Natural killer cell (primary cell): ENCODE measurements around the gene TRIM24. TPM values are rescaled to one million over a fixed set of nuclear protein-coding genes. Genes with fewer than 3 reads are reported as not detected.
A peak's percentile ranks its signal among the peaks of the same experiment; 100 is the strongest.
"Not testable (repeated sequence)": the region's sequence is repeated elsewhere in the genome, so short reads cannot be mapped to it uniquely, and the experiment has no call there.

Experiments
- ATAC-seq, 3 donors: fragments of 150-1000 bp in 2 of 3; fragments of 200-7000 bp in 1 of 3; cut with Tn5 transposase; 1 replicate in 1 of 3; 2 replicates in 2 of 3; pipeline ENCODE4 v1.10.0; 2021; ENCODE audit warnings: mild to moderate bottlenecking in 2 of 3, moderate library complexity in 2 of 3
- DNase-seq, 2 donors: peaks; one replicate each; pipeline versions ENCODE4 v3.0.0 to v3.0.0-alpha.2; 2013 to 2021; ENCODE audit warnings: mixed read lengths in 1 of 2
- H3K27ac ChIP-seq: one replicate; pipeline ENCODE4 v1.5.1; 2013; ENCODE audit warnings: mild to moderate bottlenecking, low read length
- H3K27me3 ChIP-seq: one replicate; pipeline ENCODE4 v1.6.1; 2013; ENCODE audit warnings: low read length; ENCODE audit not compliant: control insufficient read depth, insufficient read depth
- H3K36me3 ChIP-seq: one replicate; pipeline ENCODE4 v1.6.1; 2013; ENCODE audit warnings: low read length; ENCODE audit not compliant: control insufficient read depth, insufficient read depth
- H3K4me1 ChIP-seq: one replicate; pipeline ENCODE4 v1.6.1; 2013; ENCODE audit warnings: low read length; ENCODE audit not compliant: control insufficient read depth, insufficient read depth
- H3K4me3 ChIP-seq: one replicate; pipeline ENCODE4 v1.5.1; 2013; ENCODE audit warnings: low read length
- H3K9me3 ChIP-seq: one replicate; pipeline ENCODE4 v1.6.1; 2013; ENCODE audit warnings: low read length; ENCODE audit not compliant: control insufficient read depth, insufficient read depth
- H3K27ac Mint-ChIP-seq, 2 donors: one replicate each; pipeline ENCODE4 v1.8.0; 2022; ENCODE audit warnings: mild to moderate bottlenecking in 2 of 2, mixed read lengths in 2 of 2, moderate library complexity in 1 of 2
- H3K27me3 Mint-ChIP-seq, 2 donors: one replicate each; pipeline ENCODE4 v1.8.0; 2022; ENCODE audit warnings: low read depth in 2 of 2, mixed read lengths in 2 of 2
- H3K36me3 Mint-ChIP-seq: one replicate; pipeline ENCODE4 v1.8.0; 2022; ENCODE audit warnings: mixed read lengths
- H3K4me1 Mint-ChIP-seq, 2 donors: one replicate each; pipeline ENCODE4 v1.8.0; 2022; ENCODE audit warnings: mixed read lengths in 2 of 2
- H3K4me3 Mint-ChIP-seq: one replicate; pipeline ENCODE4 v1.8.0; 2022; ENCODE audit warnings: mild to moderate bottlenecking, moderate library complexity, mixed read lengths
- H3K9me3 Mint-ChIP-seq, 2 donors: one replicate each; pipeline ENCODE4 v1.8.0; 2022; ENCODE audit warnings: mixed read lengths in 2 of 2
- WGBS: methylation state at CpG from one replicate; pipeline ENCODE4 v1.1.7; 2013; ENCODE audit warnings: missing lambda C conversion rate; ENCODE audit not compliant: insufficient coverage; 5-methylcytosine and 5-hydroxymethylcytosine counted together
- intact Hi-C: fragments of 100-400 bp; cut with micrococcal nuclease; formaldehyde crosslinking; loops from one replicate; pipeline ENCODE4 v1.14.2; 2022
- total RNA-seq, 4 donors: library from RNA; stranded (reverse); fragments of 120-200 nt in 1 of 4; gene quantifications; one replicate each; pipeline versions ENCODE4 v1.2.3 to v1.2.4, GENCODE V29; 2013 to 2022
- TF ChIP-seq, protein P1 (sequence below): fragments of 200-600 bp; IDR thresholded peaks from one replicate; pipeline ENCODE4 v1.8.0; 2022; ENCODE audit warnings: antibody characterized with exemption

TRIM24 gene
- total RNA-seq, 3 donors from 2014 or later (not counting 1 experiment from before 2014, with no cell fraction given) = 15.2 to 19.1 (median 18.9) TPM

DNA sequence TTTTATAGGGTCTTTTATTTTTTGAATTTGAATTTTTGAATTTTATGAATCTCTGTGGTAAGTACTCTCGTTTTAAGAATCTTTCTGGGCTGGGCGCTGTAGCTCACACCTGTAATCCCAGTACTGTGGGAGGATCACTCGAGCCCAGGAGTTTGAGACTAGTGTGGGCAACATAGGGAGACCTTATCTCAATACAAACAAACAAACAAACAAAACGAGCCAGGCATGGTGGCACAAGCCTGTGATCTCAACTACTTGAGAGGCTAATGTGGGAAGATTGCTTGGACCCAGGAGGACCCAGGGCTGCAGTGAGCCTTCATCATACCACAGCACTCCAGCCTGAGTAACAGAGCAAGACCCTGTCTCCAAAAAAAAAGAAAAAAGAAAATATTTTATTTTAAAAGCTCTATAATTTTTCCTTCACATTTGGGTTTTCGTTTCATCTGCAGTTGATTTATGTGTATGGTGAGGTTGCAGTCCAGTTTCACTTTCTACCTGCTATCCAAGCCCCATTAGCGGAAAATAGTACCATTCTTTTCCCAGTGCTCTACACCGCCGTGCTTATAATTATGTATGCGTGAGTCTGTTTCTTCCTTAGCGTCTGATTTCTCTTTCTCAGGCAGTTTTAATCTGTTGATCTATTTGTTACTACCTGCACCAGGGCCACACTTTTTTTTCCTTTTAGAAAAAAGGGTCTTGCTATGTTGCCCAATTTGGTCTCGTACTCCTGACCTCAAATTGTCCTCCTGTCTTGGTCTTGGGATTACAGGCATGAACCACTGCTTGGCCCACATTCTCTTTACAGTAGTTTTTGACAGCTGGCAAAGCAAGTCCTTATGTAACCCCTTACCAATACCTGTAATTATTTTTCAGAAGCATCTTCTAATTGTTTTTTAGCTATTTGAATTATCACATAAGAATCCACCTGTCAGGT is 21.7 kb downstream of the TRIM24 start:
- H3K36me3 Mint-ChIP-seq = no peaks in the 10 kb centered on the region
- peak overlapping the region; percentile 84 for H3K4me3 Mint-ChIP-seq
- ATAC-seq (peak in 2 of 3 donors; percentile 36 to 69), DNase-seq (no peak)
- TF ChIP-seq, protein P1, sequence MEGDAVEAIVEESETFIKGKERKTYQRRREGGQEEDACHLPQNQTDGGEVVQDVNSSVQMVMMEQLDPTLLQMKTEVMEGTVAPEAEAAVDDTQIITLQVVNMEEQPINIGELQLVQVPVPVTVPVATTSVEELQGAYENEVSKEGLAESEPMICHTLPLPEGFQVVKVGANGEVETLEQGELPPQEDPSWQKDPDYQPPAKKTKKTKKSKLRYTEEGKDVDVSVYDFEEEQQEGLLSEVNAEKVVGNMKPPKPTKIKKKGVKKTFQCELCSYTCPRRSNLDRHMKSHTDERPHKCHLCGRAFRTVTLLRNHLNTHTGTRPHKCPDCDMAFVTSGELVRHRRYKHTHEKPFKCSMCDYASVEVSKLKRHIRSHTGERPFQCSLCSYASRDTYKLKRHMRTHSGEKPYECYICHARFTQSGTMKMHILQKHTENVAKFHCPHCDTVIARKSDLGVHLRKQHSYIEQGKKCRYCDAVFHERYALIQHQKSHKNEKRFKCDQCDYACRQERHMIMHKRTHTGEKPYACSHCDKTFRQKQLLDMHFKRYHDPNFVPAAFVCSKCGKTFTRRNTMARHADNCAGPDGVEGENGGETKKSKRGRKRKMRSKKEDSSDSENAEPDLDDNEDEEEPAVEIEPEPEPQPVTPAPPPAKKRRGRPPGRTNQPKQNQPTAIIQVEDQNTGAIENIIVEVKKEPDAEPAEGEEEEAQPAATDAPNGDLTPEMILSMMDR = no peak
- intact Hi-C loops = no loop called here
- Histone ChIP-seq H3K4me3 (no peak overlapping the region), H3K36me3 (no peaks in the 10 kb centered on the region), H3K9me3 (no peaks in the 10 kb centered on the region), H3K27me3 (no peaks in the 10 kb centered on the region), H3K4me1 (peaks cover 10% of the 10 kb centered on the region), H3K27ac (no peak overlapping the region)
- 65% methylated on average over 8 of the region's 11 CpGs for WGBS
- H3K9me3 Mint-ChIP-seq = no peaks in the 10 kb centered on the region
- peaks cover 56 to 60% of the 10 kb centered on the region in 2 donors for H3K4me1 Mint-ChIP-seq
- H3K27me3 Mint-ChIP-seq = no peaks in the 10 kb centered on the region
- peak overlapping the region; percentile 69 to 76 for H3K27ac Mint-ChIP-seq

DNA sequence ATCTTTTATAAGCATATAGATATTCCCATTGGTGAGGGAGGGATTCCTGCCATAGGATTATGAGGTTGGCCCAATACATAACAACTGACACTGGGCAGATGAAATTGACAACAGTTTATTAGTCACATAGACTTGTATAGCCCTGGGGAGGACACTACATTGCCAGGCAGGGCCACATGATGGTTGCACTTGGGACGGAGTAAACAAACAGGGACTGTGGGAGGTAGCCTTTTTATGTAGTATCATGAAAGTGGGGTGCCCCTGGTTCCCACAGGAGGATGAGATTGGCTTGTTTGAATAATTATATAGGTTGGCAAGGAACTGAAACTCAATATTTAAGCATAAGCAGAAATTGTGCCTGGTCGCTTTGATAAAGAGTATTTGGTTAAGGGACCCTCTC is 23.5 kb downstream of the TRIM24 start:
- H3K4me3 ChIP-seq = no peak overlapping the region
- Mint-ChIP-seq H3K9me3 (no peaks in the 10 kb centered on the region), H3K27me3 (no peaks in the 10 kb centered on the region), H3K4me1 (peaks cover 60 to 64% of the 10 kb centered on the region in 2 donors), H3K27ac (peak overlapping the region; percentile 9 to 76), H3K4me3 (no peak overlapping the region), H3K36me3 (no peaks in the 10 kb centered on the region)
- 85% methylated on average over 2 of the region's 2 CpGs for WGBS
- no peaks in the 10 kb centered on the region for H3K9me3 ChIP-seq
- H3K27me3 ChIP-seq = no peaks in the 10 kb centered on the region
- H3K27ac ChIP-seq = no peak overlapping the region
- no peaks in the 10 kb centered on the region for H3K36me3 ChIP-seq
- intact Hi-C loops = no loop called here
- TF ChIP-seq, protein P1 = no peak
- ATAC-seq = no peak
- H3K4me1 ChIP-seq = peaks cover 7% of the 10 kb centered on the region
- DNase-seq = no peak

DNA sequence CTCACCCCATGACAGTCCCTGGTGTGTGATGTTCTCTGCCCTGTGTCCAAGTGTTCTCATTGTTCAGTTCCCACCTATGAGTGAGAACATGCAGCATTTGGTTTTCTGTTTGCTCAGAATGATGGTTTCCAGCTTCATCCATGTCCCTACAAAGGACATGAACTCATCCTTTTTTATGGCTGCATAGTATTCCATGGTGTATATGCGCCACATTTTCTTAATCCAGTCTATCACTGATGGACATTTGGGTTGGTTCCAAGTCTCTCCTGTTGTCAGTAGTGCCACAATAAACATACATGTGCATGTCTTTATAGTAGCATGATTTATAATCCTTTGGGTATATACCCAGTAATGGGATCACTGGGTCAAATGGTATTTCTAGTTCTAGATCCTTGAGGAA is 25.4 kb downstream of the TRIM24 start:
- intact Hi-C loops, H3K4me1 ChIP-seq, H3K36me3 ChIP-seq, DNase-seq, H3K4me3 Mint-ChIP-seq, H3K27me3 Mint-ChIP-seq, ATAC-seq, H3K9me3 ChIP-seq, H3K27ac Mint-ChIP-seq, H3K9me3 Mint-ChIP-seq, H3K27ac ChIP-seq, H3K36me3 Mint-ChIP-seq, H3K4me3 ChIP-seq, H3K27me3 ChIP-seq: not testable (repeated sequence)
- peaks cover 54 to 64% of the 10 kb centered on the region in 2 donors for H3K4me1 Mint-ChIP-seq
- WGBS = no CpG with 5 or more reads among the region's 1 CpG

DNA sequence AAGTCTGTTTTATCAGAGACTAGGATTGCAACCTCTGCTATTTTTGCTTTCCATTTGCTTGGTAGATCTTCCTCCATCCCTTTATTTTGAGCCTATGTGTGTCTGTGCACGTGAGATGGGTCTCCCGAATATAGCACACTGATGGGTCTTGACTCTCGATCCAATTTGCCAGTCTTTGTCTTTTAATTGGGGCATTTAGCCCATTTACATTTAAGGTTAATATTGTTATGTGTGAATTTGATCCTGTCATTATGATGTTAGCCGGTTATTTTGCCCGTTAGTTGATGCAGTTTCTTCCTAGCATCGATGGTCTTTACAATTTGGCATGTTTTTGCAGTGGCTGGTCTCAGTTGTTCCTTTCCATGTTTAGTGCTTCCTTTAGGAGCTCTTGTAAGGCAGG is 29.1 kb downstream of the TRIM24 start:
- H3K27ac Mint-ChIP-seq, H3K27ac ChIP-seq, H3K9me3 ChIP-seq, DNase-seq, H3K27me3 Mint-ChIP-seq, H3K4me3 Mint-ChIP-seq, ATAC-seq, H3K36me3 Mint-ChIP-seq, H3K4me1 ChIP-seq, H3K4me3 ChIP-seq, H3K9me3 Mint-ChIP-seq, H3K36me3 ChIP-seq, intact Hi-C loops, H3K27me3 ChIP-seq: not testable (repeated sequence)
- peaks cover 55 to 61% of the 10 kb centered on the region in 2 donors for H3K4me1 Mint-ChIP-seq
- 100% methylated on average over 6 of the region's 6 CpGs for WGBS
